Bladder microvascular endothelial cell (primary cell): ENCODE measurements around the gene TECR. TPM values are rescaled to one million over a fixed set of nuclear protein-coding genes. Genes with fewer than 3 reads are reported as not detected.

Experiments used
- total RNA-seq: library from RNA; depleted of rRNA; stranded (reverse); fragments of >200 nt; gene quantifications from 2 replicates; pipeline ENCODE4 v1.2.3, GENCODE V29; 2014

TECR gene, protein sequence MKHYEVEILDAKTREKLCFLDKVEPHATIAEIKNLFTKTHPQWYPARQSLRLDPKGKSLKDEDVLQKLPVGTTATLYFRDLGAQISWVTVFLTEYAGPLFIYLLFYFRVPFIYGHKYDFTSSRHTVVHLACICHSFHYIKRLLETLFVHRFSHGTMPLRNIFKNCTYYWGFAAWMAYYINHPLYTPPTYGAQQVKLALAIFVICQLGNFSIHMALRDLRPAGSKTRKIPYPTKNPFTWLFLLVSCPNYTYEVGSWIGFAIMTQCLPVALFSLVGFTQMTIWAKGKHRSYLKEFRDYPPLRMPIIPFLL
- total RNA-seq: 12.0 and 23.1 TPM in 2 replicates

DNA sequence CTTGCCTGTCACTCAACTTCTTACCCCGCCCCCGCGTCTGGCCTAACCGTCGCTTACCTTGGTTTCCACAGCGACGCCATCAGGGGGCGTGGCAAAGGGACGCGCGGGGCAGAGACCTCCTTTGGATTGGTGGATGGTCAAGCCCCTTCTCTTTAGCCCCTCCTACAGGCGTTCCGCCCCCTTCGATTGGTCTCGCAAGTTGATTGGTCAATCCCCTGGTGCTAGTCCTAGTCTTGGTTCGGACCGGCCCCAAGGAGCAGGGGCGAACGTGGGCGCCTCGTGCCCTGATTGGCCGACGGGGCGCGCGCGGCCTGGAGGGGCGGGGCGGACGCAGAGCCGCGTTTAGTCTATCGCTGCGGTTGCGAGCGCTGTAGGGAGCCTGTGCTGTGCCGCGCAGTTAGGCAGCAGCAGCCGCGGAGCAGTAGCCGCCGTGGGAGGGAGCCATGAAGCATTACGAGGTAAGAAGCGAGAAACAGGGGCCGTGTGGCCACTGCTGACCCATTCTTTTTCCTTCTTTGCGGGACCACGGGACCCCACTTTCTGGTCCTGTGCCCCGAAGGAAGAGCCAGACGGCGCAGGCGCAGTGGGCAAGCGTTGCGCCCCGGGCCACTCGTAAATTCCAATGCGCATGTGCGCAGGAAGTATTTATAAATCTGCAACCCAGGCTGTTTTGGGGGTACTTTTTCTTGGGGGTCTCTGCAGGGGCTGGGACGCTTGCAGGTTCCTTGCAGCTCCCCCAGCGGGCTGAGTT lies at the start of gene TECR:
TECR (plus strand) TSS at position 341 of the 751 bp plus-strand sequence; CDS start at position 444, 103 bp downstream.

DNA sequence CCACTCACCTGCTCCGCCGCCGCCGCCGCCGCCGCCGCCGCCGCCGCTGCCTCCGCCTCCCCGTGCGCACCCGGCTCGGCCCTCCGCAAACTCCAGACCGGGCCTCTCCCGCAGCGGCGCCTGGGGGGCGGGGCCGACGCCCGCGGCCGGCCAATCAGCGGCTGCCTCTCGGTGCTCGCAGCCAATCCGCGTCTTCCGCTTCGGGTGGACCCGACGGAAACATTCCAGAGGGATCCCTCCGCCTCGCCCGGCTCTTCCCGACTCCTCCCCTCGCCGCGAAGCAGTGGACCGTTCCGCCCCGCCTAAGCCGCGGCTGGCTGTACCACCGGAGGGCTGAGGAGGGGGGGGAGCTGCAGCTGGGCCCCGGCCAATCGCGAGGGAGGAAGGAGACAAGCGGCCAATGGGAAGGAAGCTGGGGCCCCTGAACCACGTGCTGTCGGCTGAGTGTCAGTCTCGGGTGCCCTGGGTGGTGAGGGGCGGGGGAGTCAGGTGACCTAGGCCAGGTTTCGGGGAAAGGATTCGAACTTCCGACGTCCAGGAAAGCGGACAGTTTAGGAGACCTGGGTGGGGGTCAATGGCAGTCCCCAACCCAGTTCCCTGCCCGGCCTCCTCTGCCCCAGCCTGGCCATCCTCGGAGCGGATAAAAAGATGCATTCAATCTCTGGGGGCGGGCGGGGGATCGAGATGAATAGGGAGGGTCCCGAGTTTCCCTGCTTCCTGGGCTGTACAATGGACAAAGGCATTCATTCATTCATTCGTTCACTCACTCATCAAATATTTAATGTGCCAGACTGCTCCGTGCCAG lies 33.2 kb upstream of the TECR start, which contains the start of gene GIPC1:
GIPC1 (minus strand) TSS at position 99 of the 805 bp plus-strand sequence. CDS start 13,151 bp downstream, outside the sequence.

DNA sequence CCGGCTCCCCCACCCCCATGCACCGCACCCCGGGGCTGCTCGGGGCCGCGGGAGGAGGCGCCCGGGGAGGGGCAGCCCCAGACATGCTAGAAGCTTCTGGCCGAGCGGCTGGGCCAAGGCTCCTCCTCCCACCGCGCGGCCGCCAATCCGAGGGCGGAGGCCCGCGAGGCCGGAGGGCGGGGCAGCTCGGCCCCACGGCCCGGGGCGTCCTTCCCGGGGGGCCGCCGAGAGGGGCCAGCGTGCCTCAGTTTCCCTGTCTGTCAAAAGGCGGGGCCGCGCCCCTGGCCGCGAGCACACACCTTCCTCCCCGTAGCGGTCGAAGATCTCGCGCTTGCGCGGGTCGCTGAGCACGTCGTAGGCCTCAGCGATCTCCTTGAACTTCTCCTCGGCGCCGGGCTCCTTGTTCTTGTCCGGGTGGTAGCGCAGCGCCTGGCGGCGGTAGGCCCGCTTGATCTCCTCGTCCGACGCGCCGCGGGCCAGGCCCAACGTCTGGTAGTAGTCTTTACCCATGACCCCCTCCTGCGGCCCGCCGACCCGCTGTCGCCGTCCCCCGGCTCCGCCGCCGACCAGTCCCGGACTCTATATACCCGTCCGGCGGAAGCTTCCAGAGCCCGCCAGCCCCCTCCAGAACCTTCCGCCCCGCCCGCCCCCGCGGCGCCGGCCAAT lies 11.4 kb upstream of the TECR start, which contains the start of gene DNAJB1:
DNAJB1 (minus strand) TSS at position 558 of the 666 bp plus-strand sequence; CDS start at position 510, 48 bp downstream.

DNA sequence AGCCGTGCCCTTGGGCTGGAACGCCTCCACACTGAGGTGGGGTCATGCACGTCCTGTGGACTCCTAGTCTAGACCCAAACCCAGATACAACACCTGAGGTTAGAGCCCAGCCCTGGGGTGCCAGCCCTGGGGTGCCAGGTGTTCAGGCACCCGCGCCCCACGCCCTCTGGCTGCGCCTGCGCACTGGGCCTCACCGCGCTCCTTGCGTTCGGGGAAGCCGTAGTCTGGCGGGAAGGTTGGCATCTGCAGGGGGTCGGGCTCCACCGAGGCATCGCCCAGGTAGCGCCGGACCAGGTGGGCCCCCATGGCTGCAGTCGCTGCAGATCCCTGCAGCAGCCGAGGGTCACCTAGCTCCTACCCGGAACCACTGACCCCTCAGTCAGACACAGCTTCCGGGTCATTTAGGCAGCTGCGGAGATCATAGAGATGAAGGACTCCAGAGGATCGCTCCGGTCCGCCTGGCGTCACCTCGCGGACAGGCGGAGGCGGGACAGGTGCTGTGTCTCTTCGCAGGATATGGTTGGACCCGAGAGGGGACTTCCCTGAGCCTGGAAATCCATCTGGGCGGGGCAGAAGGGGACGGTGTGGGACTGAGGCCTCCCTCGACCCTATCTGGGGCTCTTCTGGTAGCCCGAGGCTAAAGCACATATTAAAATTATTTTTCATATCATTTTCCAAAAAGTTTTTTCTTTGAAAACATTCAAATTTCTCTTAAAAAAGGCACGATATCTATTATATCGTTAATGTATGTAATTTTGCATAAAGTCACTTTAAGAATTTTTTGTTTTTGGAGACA lies 42.5 kb downstream of the TECR start, which contains the start of gene NDUFB7:
NDUFB7 (minus strand) TSS at position 372 of the 796 bp plus-strand sequence; CDS start at position 306, 66 bp downstream.

DNA sequence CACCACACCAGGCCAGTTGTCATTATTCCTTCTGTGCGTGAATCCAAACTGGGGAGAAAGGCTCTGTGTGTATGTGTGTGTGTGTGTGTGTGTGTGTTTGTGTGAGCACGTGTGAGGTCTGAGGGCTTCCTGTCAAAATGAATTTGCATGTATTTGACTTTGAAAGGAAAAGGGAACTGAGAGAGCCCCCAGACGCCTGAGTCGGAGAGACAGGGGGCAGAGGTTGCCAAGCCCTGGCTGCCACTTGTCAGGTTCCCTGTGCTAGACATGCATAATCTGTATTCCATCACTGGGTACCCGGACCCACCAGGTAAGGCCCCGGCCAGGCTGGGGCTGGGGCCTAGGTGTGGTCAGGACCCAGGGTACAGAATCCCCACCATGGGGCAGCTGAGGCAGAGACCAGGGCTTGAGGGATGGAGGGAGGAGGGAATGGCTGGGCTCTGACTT lies 53.5 kb downstream of the TECR start, which contains the start of gene CLEC17A:
CLEC17A (plus strand) TSS at position 191 of the 447 bp plus-strand sequence; CDS start at position 268, 77 bp downstream.

Other genes starting within 250 kb of the TECR start
- gene ADGRE5, start 148.2 kb upstream of the TECR start, total RNA-seq: 1.3 and 12.8 TPM in 2 replicates
- gene DDX39A, start 110.3 kb upstream of the TECR start, total RNA-seq: 77.7 and 97.1 TPM in 2 replicates
- 209 and 330 TPM in 2 replicates for gene PKN1, start 96.3 kb upstream of the TECR start, total RNA-seq
- gene PTGER1, start 54.2 kb upstream of the TECR start, total RNA-seq: 0.16 TPM in 1 of 2 replicates, not detected in the other
- gene GIPC1, start 33.5 kb upstream of the TECR start, total RNA-seq: 129 and 137 TPM in 2 replicates
- gene DNAJB1, start 11.2 kb upstream of the TECR start, total RNA-seq: 19.6 and 40.4 TPM in 2 replicates
- gene NDUFB7, start 42.5 kb downstream of the TECR start, total RNA-seq: 210 and 463 TPM in 2 replicates
- 0.06 TPM in 1 of 2 replicates, not detected in the other for gene CLEC17A, start 53.5 kb downstream of the TECR start, total RNA-seq
- not detected in 2 replicates for gene ADGRE3, start 145.2 kb downstream of the TECR start, total RNA-seq
- 5.7 and 15.8 TPM in 2 replicates for gene ZNF333, start 160.5 kb downstream of the TECR start, total RNA-seq
- gene ADGRE2, start 249.0 kb downstream of the TECR start, total RNA-seq: 0.06 TPM in 1 of 2 replicates, not detected in the other